RWPE2 (cell line): Measurements from ENCODE around the gene ASH1L.
"Not testable (repeated sequence)": the region's sequence is repeated elsewhere in the genome, so short reads cannot be mapped to it uniquely, and the experiment has no call there.

Experiments used
- ATAC-seq: fragments of 200-7000 bp; cut with Tn5 transposase; 3 replicates; pipeline ENCODE4 v1.9.1; 2021; ENCODE audit warnings: low read depth
- DNase-seq: peaks from one replicate; pipeline ENCODE4 v3.0.0-alpha.2; 2020; ENCODE audit warnings: low spot score
- H3K27ac ChIP-seq: fragments of 450-650 bp; 2 replicates; pipeline ENCODE4 v1.5.1; 2017; ENCODE audit warnings: mild to moderate bottlenecking; ENCODE audit not compliant: poor library complexity, severe bottlenecking
- H3K27me3 ChIP-seq: fragments of 250-450 bp; sonication (Bioruptor Pico); 2 replicates; pipeline ENCODE4 v1.5.1; 2021; ENCODE audit warnings: mild to moderate bottlenecking, moderate library complexity; ENCODE audit not compliant: insufficient read depth, poor library complexity, severe bottlenecking
- H3K36me3 ChIP-seq: fragments of 250-450 bp; sonication (Bioruptor Pico); 2 replicates; pipeline ENCODE4 v1.5.1; 2020; ENCODE audit warnings: low read depth, mild to moderate bottlenecking, moderate library complexity
- H3K4me1 ChIP-seq: fragments of 250-450 bp; sonication (Bioruptor Pico); 2 replicates; pipeline ENCODE4 v1.5.1; 2021; ENCODE audit warnings: mild to moderate bottlenecking, moderate library complexity; ENCODE audit not compliant: insufficient read depth, poor library complexity, severe bottlenecking
- H3K4me3 ChIP-seq: fragments of 250-450 bp; sonication (Bioruptor Pico); 2 replicates; pipeline ENCODE4 v1.5.1; 2021; ENCODE audit warnings: mild to moderate bottlenecking, moderate library complexity; ENCODE audit not compliant: severe bottlenecking
- H3K9me3 ChIP-seq: fragments of 250-450 bp; sonication (Bioruptor Pico); 2 replicates; pipeline ENCODE4 v1.5.1; 2021; ENCODE audit warnings: mild to moderate bottlenecking, moderate library complexity; ENCODE audit not compliant: severe bottlenecking
- CTCF ChIP-seq: fragments of 450-650 bp; IDR thresholded peaks from one replicate; pipeline ENCODE4 v1.5.1; 2017; ENCODE audit warnings: mild to moderate bottlenecking, moderate library complexity; ENCODE audit not compliant: poor library complexity, severe bottlenecking

The ASH1L gene

GRCh38 chr1:155509064-155509463 lies 53.5 kb downstream of the ASH1L start:
- Histone ChIP-seq H3K36me3 (0 out of 2 replicates have a peak, but pooled peaks cover 3% of the 10 kb centered on the region), H3K27me3 (no peaks in the 10 kb centered on the region), H3K9me3 (no peaks in the 10 kb centered on the region), H3K27ac (no peak overlapping the region), H3K4me3 (no peak overlapping the region), H3K4me1 (no peaks in the 10 kb centered on the region)
- TF ChIP-seq CTCF, result no peak
- no peak for DNase-seq
- ATAC-seq, result no peak

- no peaks in the 10 kb centered on the region for H3K4me1 ChIP-seq
- H3K27ac ChIP-seq, result no peak overlapping the region
- H3K9me3 ChIP-seq, result no peaks in the 10 kb centered on the region
- H3K27me3 ChIP-seq, result no peaks in the 10 kb centered on the region
- ATAC-seq (no peak), DNase-seq (no peak)
- no peak overlapping the region for H3K4me3 ChIP-seq
- no peak for TF ChIP-seq CTCF
- 0 out of 2 replicates have a peak, but pooled peaks cover 3% of the 10 kb centered on the region for H3K36me3 ChIP-seq
Observed at GRCh38 chr1:155507945-155508344, 54.7 kb downstream of the ASH1L start.

- DNase-seq, H3K27me3 ChIP-seq, ATAC-seq, H3K4me3 ChIP-seq, H3K9me3 ChIP-seq, H3K4me1 ChIP-seq, H3K27ac ChIP-seq, H3K36me3 ChIP-seq: not testable (repeated sequence)
Observed at GRCh38 chr1:155505963-155506362, 56.6 kb downstream of the ASH1L start.

- peak; percentile 54; the same call in 2 of the 3 replicates for ATAC-seq
- Histone ChIP-seq H3K36me3 (no peaks in the 10 kb centered on the region), H3K9me3 (no peaks in the 10 kb centered on the region), H3K4me1 (peaks cover 12% of the 10 kb centered on the region), H3K27ac (no peak overlapping the region), H3K4me3 (no peak overlapping the region), H3K27me3 (no peaks in the 10 kb centered on the region)
- no peak for DNase-seq
- peak; percentile 43 for TF ChIP-seq CTCF
Observed at GRCh38 chr1:155504207-155504606, 58.4 kb downstream of the ASH1L start.

- ATAC-seq (no peak), DNase-seq (no peak)
- Histone ChIP-seq H3K27ac (no peak overlapping the region), H3K36me3 (0 out of 2 replicates have a peak, but pooled peaks cover 4% of the 10 kb centered on the region), H3K4me3 (no peak overlapping the region), H3K27me3 (no peaks in the 10 kb centered on the region), H3K9me3 (no peaks in the 10 kb centered on the region), H3K4me1 (peaks cover 12% of the 10 kb centered on the region)
- TF ChIP-seq CTCF, result no peak
Observed at GRCh38 chr1:155499953-155500639, 62.5 kb downstream of the ASH1L start.
